GM12878 (cell line): ENCODE measurements around the gene CLBA1. TPM values are rescaled to one million over a fixed set of nuclear protein-coding genes. Genes with fewer than 3 reads are reported as not detected.

Experiments
- ATAC-seq: fragments of 200-7000 bp; cut with Tn5 transposase; 3 replicates; pipeline ENCODE4 v1.9.1; 2020; ENCODE audit warnings: mild to moderate bottlenecking, moderate library complexity
- BruUV-seq: library from RNA; stranded (reverse); fragments of 400-500 nt; replicated peaks from 2 replicates; lab custom pipeline; 2021; lab: Mats Ljungman, UMichigan
- CTCF ChIA-PET: fragments of 300-600 bp; sonication (Branson Sonifier 250); formaldehyde crosslinking; extraction: SDS; loops from one replicate; lab custom pipeline; 2021; ENCODE audit warnings: inconsistent platforms; lab: Yijun Ruan, JAX
- POLR2A ChIA-PET: fragments of 350-600 bp; formaldehyde crosslinking; extraction: SDS; loops from one replicate; lab custom pipeline; 2021; ENCODE audit warnings: inconsistent platforms; lab: Charles Lee
- RAD21 ChIA-PET: fragments of 300-600 bp; sonication (Branson Sonifier 250); formaldehyde crosslinking; loops from one replicate; lab custom pipeline; 2023; ENCODE audit warnings: antibody characterized with exemption; ENCODE audit not compliant: unreplicated experiment; lab: Charles Lee
- SMC1A ChIA-PET: fragments of 300-600 bp; sonication (Branson Sonifier 250); formaldehyde crosslinking; loops from one replicate; lab custom pipeline; 2023; ENCODE audit not compliant: unreplicated experiment, uncharacterized antibody; lab: Charles Lee
- DNase-seq: peaks from one replicate; pipeline ENCODE4 v3.0.0-alpha.2; 2011; ENCODE audit warnings: low read depth, low spot score
- FAIRE-seq: peaks from 3 replicates; lab custom pipeline; 2011; peaks lifted over from hg19 to GRCh38; lab: Jason Lieb, UNC
- H2AFZ ChIP-seq: 2 replicates; pipeline ENCODE4 v1.6.0; 2011; ENCODE audit warnings: low read depth, low read length, control low read depth; ENCODE audit not compliant: control insufficient read depth
- H3K27ac ChIP-seq: 2 replicates; pipeline ENCODE4 v1.5.1; 2011; ENCODE audit warnings: control low read depth; ENCODE audit not compliant: control insufficient read depth, insufficient read depth
- H3K27me3 ChIP-seq, 2 experiments: replicated peaks in 1 of 2; 2 replicates each; pipeline versions ENCODE4 v1.6.0 to v1.6.1; 2011; ENCODE audit warnings: low read length in 1 of 2; ENCODE audit not compliant: control insufficient read depth in 2 of 2, insufficient read depth in 2 of 2
- H3K36me3 ChIP-seq, 2 experiments: 2 replicates each; pipeline ENCODE4 v1.5.1; 2011; ENCODE audit warnings: low read length in 1 of 2; ENCODE audit not compliant: control insufficient read depth in 2 of 2, insufficient read depth in 2 of 2
- H3K4me1 ChIP-seq: 2 replicates; pipeline ENCODE4 v1.6.1; 2011; ENCODE audit warnings: mild to moderate bottlenecking, low read length, moderate library complexity, mixed read lengths; ENCODE audit not compliant: control insufficient read depth, insufficient read depth
- H3K4me2 ChIP-seq: 2 replicates; pipeline ENCODE4 v1.6.0; 2011; ENCODE audit warnings: control low read depth; ENCODE audit not compliant: control insufficient read depth, insufficient read depth
- H3K4me3 ChIP-seq: fragments of 200-600 bp; sonication (generic); 2 replicates; pipeline ENCODE4 v1.5.1; 2016
- H3K79me2 ChIP-seq: 2 replicates; pipeline ENCODE4 v1.6.0; 2011; ENCODE audit warnings: low read length; ENCODE audit not compliant: control insufficient read depth, insufficient read depth
- H3K9ac ChIP-seq: 2 replicates; pipeline ENCODE4 v1.8.0; 2011; ENCODE audit warnings: low read length, control low read depth, mixed read lengths; ENCODE audit not compliant: control insufficient read depth, insufficient read depth
- H3K9me3 ChIP-seq: replicated peaks from 3 replicates; pipeline ENCODE4 v1.5.1; 2011; ENCODE audit warnings: mild to moderate bottlenecking, low read length; ENCODE audit not compliant: control insufficient read depth, insufficient read depth
- H4K20me1 ChIP-seq: 2 replicates; pipeline ENCODE4 v1.6.0; 2011; ENCODE audit not compliant: control insufficient read depth, insufficient read depth
- CHD4 ChIP-seq: fragments of 200-600 bp; sonication (generic); IDR thresholded peaks from 2 replicates; pipeline ENCODE4 v1.6.1; 2016; ENCODE audit warnings: mild to moderate bottlenecking
- DPF2 ChIP-seq: fragments of 450-650 bp; IDR thresholded peaks from 2 replicates; pipeline ENCODE4 v1.6.1; 2017; ENCODE audit warnings: mild to moderate bottlenecking
- EZH2 ChIP-seq: IDR thresholded peaks from 2 replicates; pipeline ENCODE4 v1.6.1; 2012; ENCODE audit warnings: low read depth, mild to moderate bottlenecking, control low read depth, inconsistent platforms, low read length, borderline replicate concordance; ENCODE audit not compliant: control insufficient read depth
- FOS ChIP-seq: IDR thresholded peaks from 3 replicates; pipeline ENCODE4 v1.6.1; 2011; ENCODE audit warnings: borderline replicate concordance; ENCODE audit not compliant: insufficient read length; ENCODE audit errors: extremely low read depth
- HDAC6 ChIP-seq: fragments of 200-600 bp; sonication (generic); IDR thresholded peaks from one replicate; pipeline ENCODE4 v1.8.0; 2017; ENCODE audit warnings: antibody characterized with exemption; ENCODE audit not compliant: unreplicated experiment
- MTA3 ChIP-seq: IDR thresholded peaks from 2 replicates; pipeline ENCODE4 v1.6.1; 2012; ENCODE audit warnings: low read length, inconsistent platforms, borderline replicate concordance
- NFIC ChIP-seq: IDR thresholded peaks from 2 replicates; pipeline ENCODE4 v1.6.1; 2012; ENCODE audit warnings: low read depth, mild to moderate bottlenecking, inconsistent platforms, low read length, moderate library complexity
- POLR2AphosphoS5 ChIP-seq: IDR thresholded peaks from 2 replicates; pipeline ENCODE4 v1.6.1; 2011; ENCODE audit warnings: mild to moderate bottlenecking, low read length, inconsistent platforms
- RAD21 ChIP-seq: IDR thresholded peaks from 2 replicates; pipeline ENCODE4 v1.6.1; 2011; ENCODE audit warnings: mild to moderate bottlenecking, low read depth, low read length, moderate library complexity; ENCODE audit not compliant: insufficient read depth
- RCOR1 ChIP-seq: conservative IDR thresholded peaks from 2 replicates; pipeline ENCODE4 v1.6.1; 2012; ENCODE audit warnings: low read depth, low read length, improper control_type of control experiment
- SP1 ChIP-seq: IDR thresholded peaks from one replicate; pipeline ENCODE4 v1.6.1; 2011; ENCODE audit warnings: low read depth, low read length
- SRF ChIP-seq, 2 experiments: IDR thresholded peaks; 2 replicates each; pipeline ENCODE4 v1.6.1; 2011; ENCODE audit warnings: low read depth in 2 of 2, low read length in 2 of 2, mild to moderate bottlenecking in 1 of 2, moderate library complexity in 1 of 2
- SUZ12 ChIP-seq: fragments of 200-600 bp; sonication (generic); IDR thresholded peaks from one replicate; pipeline ENCODE4 v1.6.1; 2018; ENCODE audit warnings: antibody characterized with exemption, mild to moderate bottlenecking; ENCODE audit not compliant: unreplicated experiment
- TCF3 ChIP-seq: IDR thresholded peaks from 2 replicates; pipeline ENCODE4 v1.6.1; 2012; ENCODE audit warnings: low read depth, mild to moderate bottlenecking, low read length, borderline replicate concordance; ENCODE audit not compliant: insufficient read depth
- ZSCAN29 ChIP-seq: fragments of 450-650 bp; IDR thresholded peaks from 2 replicates; pipeline ENCODE4 v1.6.1; 2017; ENCODE audit warnings: mild to moderate bottlenecking, moderate library complexity
- WGBS: methylation state at CpG from one replicate; pipeline ENCODE4 v1.1.6; 2016; ENCODE audit warnings: low lambda C conversion rate; ENCODE audit not compliant: insufficient replicate concordance, insufficient coverage; ENCODE audit errors: missing lambda C conversion rate; 5-methylcytosine and 5-hydroxymethylcytosine counted together
- in situ Hi-C: fragments of 300-500 bp; cut with MboI; formaldehyde crosslinking; loops from 9 replicates; pipeline ENCODE4 v1.14.3; 2018; ENCODE audit warnings: mixed read lengths
- intact Hi-C: fragments of 100-400 bp; cut with micrococcal nuclease; formaldehyde crosslinking; loops from one replicate; pipeline ENCODE4 v1.14.2; 2022; ENCODE audit not compliant: unreplicated experiment
- polyA plus RNA-seq, 11 experiments: library from polyadenylated mRNA; depleted of rRNA in 4 of 11; unstranded in 6 of 11; stranded (reverse) in 5 of 11; fragments of >200 nt; fragmentation: Nextera tagmentation in 4 of 11; fragmentation: Illumina TruSeq in 1 of 11; extraction: Ambion mirVana in 4 of 11; extraction: Trizol in 1 of 11; gene quantifications; 1 replicate in 1 of 11; 2 replicates in 10 of 11; pipeline versions ENCODE4 v1.2.1 to v1.2.3, GENCODE V29; 2011 to 2016; ENCODE audit warnings: inconsistent platforms in 2 of 11, missing spikeins in 2 of 11, low read depth in 1 of 11
- total RNA-seq, 4 experiments: library from RNA; depleted of rRNA in 3 of 4; stranded (reverse); fragments of >200 nt in 3 of 4; fragmentation: Illumina TruSeq in 1 of 4; extraction: Trizol in 1 of 4; gene quantifications; 2 replicates each; pipeline versions ENCODE4 v1.2.1 to v1.2.3, GENCODE V29; 2013 to 2021
- TF ChIP-seq, protein P1 (sequence below): IDR thresholded peaks from 2 replicates; pipeline ENCODE4 v1.6.1; 2011; ENCODE audit warnings: borderline replicate concordance, low read depth, mild to moderate bottlenecking, moderate library complexity, low read length; ENCODE audit not compliant: insufficient read depth, poor library complexity, severe bottlenecking

Gene CLBA1
- total and polyA plus RNA-seq, 10 of the 15 experiments (the other 5 are each of a cell fraction or from before 2014, with no cell fraction given), result 0.07 to 1.1 (median 0.62) TPM; not detected in 1

GRCh38 chr14:104936361-104937155, 49.0 kb upstream of the CLBA1 start:
- H3K4me1 ChIP-seq, result no peaks in the 10 kb centered on the region
- no peak overlapping the region for H2AFZ ChIP-seq
- no peaks in the 10 kb centered on the region; the same call in 1 of the 2 replicates for H4K20me1 ChIP-seq
- CTCF ChIA-PET, result interaction anchor here (1.1 to 1.5 kb wide), 2 partner anchors 10 to 40 kb away, joined by 3 to 5 read pairs; no protein-coding TSS in a partner anchor
- RAD21 ChIA-PET, result no interaction called here
- H3K27ac ChIP-seq, result no peak overlapping the region
- peaks cover 9 to 11% of the 10 kb centered on the region in 2 experiments for H3K27me3 ChIP-seq
- no peaks in the 10 kb centered on the region for H3K9me3 ChIP-seq
- no peaks in the 10 kb centered on the region for H3K79me2 ChIP-seq
- H3K4me3 ChIP-seq, result no peak overlapping the region
- no peak overlapping the region for H3K9ac ChIP-seq
- ATAC-seq, result no peak
- SMC1A ChIA-PET, result no interaction called here
- TF ChIP-seq RAD21 (no peak), RCOR1 (no peak), SP1 (no peak), HDAC6 (no peak), TCF3 (no peak), ZSCAN29 (no peak), NFIC (no peak)
- no peak overlapping the region for H3K4me2 ChIP-seq
- no peaks in the 10 kb centered on the region for H3K36me3 ChIP-seq
- in situ Hi-C loops (no loop called here), intact Hi-C loops (no loop called here)
- no TSS peak for BruUV-seq
- 26% methylated on average over 10 of the region's 10 CpGs for WGBS
- FAIRE-seq, result no peak
- POLR2A ChIA-PET, result no interaction called here
- DNase-seq, result no peak

DNA sequence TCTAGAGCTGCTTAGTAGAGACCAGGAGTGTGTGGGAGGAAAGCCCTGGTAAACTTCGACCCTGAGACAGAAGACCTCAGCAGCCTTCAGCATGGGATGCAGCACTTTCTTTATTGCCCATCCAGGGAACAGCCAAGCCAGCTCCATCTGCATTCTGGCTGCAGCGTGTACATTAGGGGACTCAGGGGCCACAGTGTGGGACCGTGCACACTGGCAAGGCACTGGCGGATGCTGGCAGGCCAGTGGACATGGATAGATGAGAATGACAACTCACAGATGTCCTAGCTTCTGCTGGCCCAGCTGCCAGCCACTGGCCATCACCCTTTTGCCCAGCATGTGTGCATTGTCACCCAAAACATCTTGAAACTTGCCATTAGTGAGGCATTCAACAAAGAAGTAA, 48.4 kb upstream of the CLBA1 start:
- BruUV-seq, result no TSS peak
- Histone ChIP-seq H3K9me3 (no peaks in the 10 kb centered on the region), H3K36me3 (no peaks in the 10 kb centered on the region), H4K20me1 (no peaks in the 10 kb centered on the region; the same call in 1 of the 2 replicates), H3K27ac (no peak overlapping the region), H3K9ac (no peak overlapping the region), H2AFZ (no peak overlapping the region), H3K4me1 (no peaks in the 10 kb centered on the region), H3K4me3 (no peak overlapping the region), H3K27me3 (peaks cover 9 to 11% of the 10 kb centered on the region in 2 experiments), H3K4me2 (no peak overlapping the region), H3K79me2 (no peaks in the 10 kb centered on the region)
- SMC1A ChIA-PET, result no interaction called here
- WGBS, result 19% methylated on average over 4 of the region's 4 CpGs
- DNase-seq, result no peak
- no peak for ATAC-seq
- POLR2A ChIA-PET, result no interaction called here
- intact Hi-C loops, result no loop called here
- FAIRE-seq, result no peak
- RAD21 ChIA-PET, result no interaction called here
- in situ Hi-C loops, result no loop called here
- CTCF ChIA-PET, result interaction anchor here (1.1 kb wide), 1 partner anchor 41 kb away, joined by 5 read pairs; no protein-coding TSS in a partner anchor
- TF ChIP-seq CHD4 (no peak), FOS (no peak), MTA3 (no peak), DPF2 (no peak), SRF (IDR thresholded peaks at IDR 0.05; ENCODE audit: low read depth in 2 of 2, low read length in 2 of 2) (no peak), EZH2 (no peak), SUZ12 (no peak), POLR2AphosphoS5 (no peak)
- TF ChIP-seq, protein P1, sequence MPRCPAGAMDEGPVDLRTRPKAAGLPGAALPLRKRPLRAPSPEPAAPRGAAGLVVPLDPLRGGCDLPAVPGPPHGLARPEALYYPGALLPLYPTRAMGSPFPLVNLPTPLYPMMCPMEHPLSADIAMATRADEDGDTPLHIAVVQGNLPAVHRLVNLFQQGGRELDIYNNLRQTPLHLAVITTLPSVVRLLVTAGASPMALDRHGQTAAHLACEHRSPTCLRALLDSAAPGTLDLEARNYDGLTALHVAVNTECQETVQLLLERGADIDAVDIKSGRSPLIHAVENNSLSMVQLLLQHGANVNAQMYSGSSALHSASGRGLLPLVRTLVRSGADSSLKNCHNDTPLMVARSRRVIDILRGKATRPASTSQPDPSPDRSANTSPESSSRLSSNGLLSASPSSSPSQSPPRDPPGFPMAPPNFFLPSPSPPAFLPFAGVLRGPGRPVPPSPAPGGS, result no peak
